ENCODE measurements around the gene MRPL12.
A peak's percentile ranks its signal among the peaks of the same experiment; 100 is the strongest.

MRPL12 gene

GRCh38 chr17:81683208-81683583, 20.0 kb upstream of the MRPL12 start:
- no peak for DNase-seq

- DNase-seq: peak; percentile 98
These were observed 19.4 kb upstream of the MRPL12 start, which contains the start of the genes ARL16 and HGS for GRCh38 chr17:81683584-81684441. Gene ARL16, minus strand, starts transcription at chr17:81683797. Its CDS starts 44 bp downstream, at chr17:81683753. Gene HGS, plus strand, starts transcription at chr17:81684011. Its CDS starts 56 bp downstream, at chr17:81684067.

GRCh38 chr17:81684442-81684911, 18.7 kb upstream of the MRPL12 start:
- DNase-seq: peak; percentile 17

- DNase-seq: no peak
These were observed 18.1 kb upstream of the MRPL12 start for GRCh38 chr17:81685108-81685507.

GRCh38 chr17:81686614-81687013, 16.6 kb upstream of the MRPL12 start:
- no peak for DNase-seq

- peak; percentile 98 for DNase-seq
These were observed 15.2 kb upstream of the MRPL12 start for GRCh38 chr17:81687770-81688541.

GRCh38 chr17:81688616-81689015, 14.6 kb upstream of the MRPL12 start:
- no peak for DNase-seq

GRCh38 chr17:81690066-81690465, 13.1 kb upstream of the MRPL12 start:
- no peak for DNase-seq

GRCh38 chr17:81690549-81690948, 12.6 kb upstream of the MRPL12 start:
- no peak for DNase-seq

GRCh38 chr17:81691196-81691595, 12.0 kb upstream of the MRPL12 start:
- no peak for DNase-seq

- DNase-seq: no peak
These were observed 11.6 kb upstream of the MRPL12 start for GRCh38 chr17:81691608-81692007.

- DNase-seq: no peak
These were observed 9.5 kb upstream of the MRPL12 start for GRCh38 chr17:81693509-81694210.

- DNase-seq: no peak
These were observed 8.4 kb upstream of the MRPL12 start for GRCh38 chr17:81694810-81695209.

GRCh38 chr17:81695211-81695610, 8.0 kb upstream of the MRPL12 start:
- no peak for DNase-seq

GRCh38 chr17:81695801-81696200, 7.4 kb upstream of the MRPL12 start:
- DNase-seq: no peak

GRCh38 chr17:81696218-81696941, 6.8 kb upstream of the MRPL12 start:
- DNase-seq: no peak

GRCh38 chr17:81697261-81698044, 5.7 kb upstream of the MRPL12 start:
- no peak for DNase-seq

GRCh38 chr17:81700353-81701287, 2.5 kb upstream of the MRPL12 start:
- DNase-seq: no peak

GRCh38 chr17:81701288-81702071, 1.7 kb upstream of the MRPL12 start:
- no peak for DNase-seq
